GM19463 (cell line): ENCODE measurements around the gene IL10RB.
"Not testable (repeated sequence)": the region's sequence is repeated elsewhere in the genome, so short reads cannot be mapped to it uniquely, and the experiment has no call there.

Experiments used
- ATAC-seq: cut with Tn5 transposase; IDR thresholded peaks from one replicate; pipeline ENCODE4 v1.9.1; 2021; ENCODE audit warnings: mild to moderate bottlenecking, moderate library complexity; ENCODE audit not compliant: unreplicated experiment

The IL10RB gene

DNA sequence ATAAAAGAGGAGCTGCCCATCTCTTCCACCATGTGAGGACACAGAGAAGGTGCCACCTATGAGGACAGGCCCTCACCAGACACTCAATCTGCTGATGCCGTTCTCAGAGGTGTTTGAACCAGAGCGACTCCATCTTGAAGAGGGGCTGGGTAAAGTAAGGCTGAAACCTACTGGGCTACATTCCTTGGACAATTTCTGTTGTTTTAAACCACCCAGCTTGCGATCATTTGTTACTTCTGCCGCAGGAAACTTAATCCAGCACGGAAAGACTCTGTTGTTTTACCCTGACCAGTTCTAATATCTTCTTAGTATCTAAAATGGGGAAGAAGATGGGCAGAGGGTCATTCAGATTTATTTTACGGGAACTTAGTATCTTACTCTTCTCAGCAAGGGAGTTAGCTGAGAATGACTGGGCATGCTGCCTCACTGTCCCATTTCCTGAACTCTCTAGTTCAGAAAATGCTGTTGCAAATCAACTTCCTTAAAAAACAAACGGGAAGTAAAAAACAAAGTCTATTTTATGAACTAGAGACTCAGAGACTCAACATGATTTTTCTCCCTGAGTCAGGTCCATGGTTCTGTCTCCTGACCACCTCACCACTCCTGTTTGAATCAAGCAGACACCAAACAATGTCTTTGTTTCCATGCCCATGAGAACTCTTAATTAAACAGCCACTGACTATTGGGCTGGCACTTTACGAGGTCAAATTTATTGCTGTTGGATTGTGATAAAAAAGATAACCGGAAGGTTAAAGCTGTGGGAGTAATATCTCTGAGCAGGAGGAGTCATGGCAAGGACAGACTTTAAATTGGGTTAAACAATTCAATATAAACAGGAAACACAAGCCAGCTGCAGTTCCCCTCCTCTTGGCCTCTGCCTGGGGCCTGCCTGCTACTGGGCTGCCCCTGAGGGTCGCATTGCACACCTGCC, 34.8 kb downstream of the IL10RB start:
- no peak for ATAC-seq

DNA sequence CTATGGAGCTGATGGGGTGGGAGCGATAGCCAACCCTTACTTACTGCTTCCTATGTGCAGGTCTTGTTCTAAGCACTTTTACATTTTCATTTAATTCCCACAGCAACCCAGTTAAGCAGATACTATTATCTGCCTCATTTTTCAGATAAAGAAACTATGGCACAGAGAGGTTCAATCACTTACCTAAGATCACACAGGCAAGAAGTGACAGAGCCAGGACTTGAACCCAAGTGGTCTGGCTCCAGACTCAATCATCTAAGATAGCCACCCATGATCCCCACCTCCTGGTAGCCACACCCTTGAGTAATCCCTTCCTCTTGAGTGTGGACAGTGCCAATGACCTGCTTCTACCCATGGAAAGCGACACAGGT, 35.5 kb downstream of the IL10RB start:
- ATAC-seq: no peak

DNA sequence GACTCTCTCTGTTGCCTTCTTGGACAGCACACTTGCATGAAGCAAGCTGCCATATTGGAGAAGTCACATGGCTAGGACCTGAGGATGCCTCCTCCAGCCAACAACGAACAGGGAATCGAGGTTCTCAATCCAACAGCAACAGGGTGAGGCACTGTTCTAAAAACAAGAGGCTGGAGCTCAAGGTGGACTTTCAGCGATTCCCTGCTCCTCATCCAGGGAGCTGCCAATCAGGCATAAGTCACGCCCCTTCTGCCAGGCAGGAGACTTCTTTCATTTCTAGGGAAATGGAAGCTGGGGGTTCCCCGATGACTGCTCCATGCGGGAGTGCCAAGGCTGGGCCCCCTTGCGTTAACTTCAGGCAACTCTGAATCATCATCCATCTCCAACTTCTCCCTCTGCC, 35.9 kb downstream of the IL10RB start:
- no peak for ATAC-seq

DNA sequence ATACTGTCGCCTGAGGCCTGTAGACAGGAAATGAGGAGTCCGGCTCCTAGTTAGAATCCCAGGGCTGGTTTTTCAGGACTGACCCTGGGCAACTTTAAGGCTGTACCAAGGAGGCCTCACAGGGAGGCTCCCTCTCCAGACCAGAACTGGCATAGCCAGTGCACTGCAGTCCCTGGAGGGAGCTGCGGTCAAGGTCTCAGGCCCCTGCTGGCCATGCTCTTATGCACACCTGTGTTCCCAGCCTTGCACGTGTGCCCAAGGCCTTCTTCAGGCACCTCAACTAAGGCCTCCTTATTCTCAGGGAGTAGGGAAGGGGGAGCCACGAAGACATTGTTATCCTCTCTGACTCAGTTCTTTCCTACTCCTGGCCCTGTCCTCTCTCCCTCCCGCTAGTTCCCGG, 36.6 kb downstream of the IL10RB start:
- ATAC-seq: no peak

DNA sequence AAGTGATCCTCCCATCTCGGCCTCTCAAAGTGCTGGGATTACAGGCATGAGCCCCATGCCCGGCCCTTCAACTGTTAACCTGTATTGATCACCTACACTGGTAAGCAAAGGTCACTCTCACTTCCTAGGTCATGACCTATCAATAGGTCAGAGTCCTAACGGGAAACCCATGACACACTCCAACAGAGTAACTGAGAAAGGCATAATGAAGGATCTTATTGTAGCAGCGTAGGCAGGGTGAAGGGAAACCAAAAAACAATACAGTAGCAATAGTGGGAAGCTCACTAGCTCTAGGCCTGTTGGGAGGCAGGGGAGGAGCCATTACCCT, 39.1 kb downstream of the IL10RB start:
- ATAC-seq: no peak

DNA sequence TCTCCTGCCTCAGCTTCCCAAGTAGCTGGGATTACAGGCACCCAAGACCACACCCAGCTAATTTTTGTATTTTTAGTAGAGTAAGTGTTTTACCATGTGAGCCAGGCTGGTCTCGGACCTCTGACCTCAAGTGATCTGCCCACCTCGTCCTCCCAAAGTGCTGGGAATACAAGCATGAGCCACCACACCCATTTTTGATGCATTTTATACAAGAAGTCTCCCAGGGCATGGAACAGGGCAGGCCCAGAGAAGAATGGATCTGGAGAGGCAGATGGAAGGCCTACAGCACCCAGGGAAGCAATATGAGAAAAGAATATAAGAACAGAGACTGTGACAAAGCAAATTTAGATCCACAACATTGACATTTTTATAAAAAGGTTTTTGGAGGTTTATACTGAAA, 39.8 kb downstream of the IL10RB start:
- ATAC-seq: no peak

DNA sequence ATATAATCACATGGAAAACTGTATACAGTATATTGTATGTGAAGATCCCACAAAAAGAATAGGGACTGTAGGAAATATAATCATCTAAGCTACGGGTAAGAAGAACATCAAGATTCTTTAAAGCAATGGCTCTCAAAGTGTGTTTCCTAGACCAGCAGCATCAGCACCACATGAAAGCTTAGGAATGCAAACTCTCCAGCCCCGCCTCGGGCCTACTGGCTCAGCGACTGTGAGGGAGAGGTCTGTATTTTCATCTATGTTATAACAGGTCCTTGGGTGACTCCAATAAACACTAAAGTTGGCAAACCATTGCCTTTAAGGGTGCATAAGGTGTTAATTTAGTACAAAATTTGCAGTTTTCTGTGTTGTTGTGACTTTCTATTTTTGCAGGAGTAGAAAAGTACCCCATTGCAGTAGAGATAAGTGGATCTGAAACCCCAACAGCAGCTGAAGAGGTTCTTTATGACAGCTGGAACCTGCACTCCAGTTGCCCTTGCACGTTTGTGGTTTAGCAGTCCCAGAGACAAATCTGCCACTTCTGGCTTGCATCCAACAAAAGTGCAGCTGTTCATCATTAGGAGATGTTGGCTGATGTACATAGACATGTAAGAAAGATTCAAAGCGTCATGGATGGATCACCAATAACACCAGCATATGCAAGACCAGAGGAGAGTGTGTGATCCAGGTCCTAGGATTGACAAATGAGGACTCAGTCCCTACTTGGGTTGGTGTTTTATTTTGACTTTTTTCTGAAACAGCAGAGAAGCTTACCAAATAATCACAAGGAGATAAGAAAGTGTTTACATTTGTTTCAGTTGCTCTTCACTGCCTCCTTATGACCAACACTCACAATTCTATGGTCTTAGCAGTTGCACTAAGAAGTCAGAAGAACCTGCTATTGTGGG, 42.7 kb downstream of the IL10RB start:
- ATAC-seq: peak; percentile 83

DNA sequence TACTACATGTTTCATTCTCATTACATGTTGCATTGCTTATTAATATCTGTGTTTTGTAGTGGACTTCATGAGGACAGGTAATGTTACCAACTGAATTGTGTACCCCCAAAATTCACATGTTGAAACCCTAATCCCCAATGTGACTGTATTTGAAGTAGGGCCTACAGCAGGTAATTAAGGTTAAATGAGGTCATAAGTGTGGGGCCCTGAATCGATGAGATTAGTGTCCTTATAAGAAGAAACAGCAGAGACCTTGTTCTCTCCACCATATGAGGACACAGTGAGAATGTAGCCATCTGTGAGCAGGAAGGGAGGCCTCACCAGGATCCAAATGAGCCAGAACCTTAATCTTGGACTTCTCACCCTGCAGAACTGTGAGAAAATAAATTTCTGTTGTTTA, 43.6 kb downstream of the IL10RB start:
- ATAC-seq: no peak

DNA sequence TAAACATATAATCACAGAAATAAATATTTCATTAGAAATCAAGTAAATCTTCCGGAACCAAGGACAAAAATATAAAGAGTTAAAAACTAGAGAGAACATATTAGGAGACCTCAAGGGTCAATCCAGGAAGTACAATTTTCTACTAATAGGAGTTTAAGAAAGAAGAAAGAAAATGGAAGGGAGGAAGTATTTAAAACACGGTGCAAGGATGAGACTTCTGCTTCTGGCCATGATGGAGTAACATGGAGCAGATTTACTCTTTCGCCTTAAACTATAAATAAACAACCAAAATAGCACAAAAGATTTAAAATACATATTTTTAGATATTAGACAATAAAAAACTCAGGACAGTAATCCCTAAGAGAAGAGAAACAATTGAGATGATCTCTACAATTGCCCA, 46.0 kb downstream of the IL10RB start:
- no peak for ATAC-seq

DNA sequence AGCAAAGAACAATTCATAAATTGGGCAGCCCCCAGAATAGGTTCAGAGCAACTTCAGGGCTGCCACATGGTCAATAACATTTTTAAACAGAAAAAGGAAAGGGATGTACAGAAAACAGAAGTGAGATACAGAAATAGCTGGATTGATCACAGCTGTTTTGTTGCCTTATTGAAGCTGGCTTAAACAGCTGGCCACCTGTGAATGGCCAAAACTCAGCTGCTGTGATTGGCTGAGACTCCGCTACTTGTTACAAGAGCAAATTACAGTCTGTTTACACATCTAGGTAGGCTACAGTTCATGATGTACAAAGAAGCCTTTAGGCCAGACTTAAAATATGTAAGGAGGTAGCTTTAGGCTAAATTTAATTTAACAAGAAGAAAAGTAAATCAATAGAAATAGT, 47.0 kb downstream of the IL10RB start:
- no peak for ATAC-seq

DNA sequence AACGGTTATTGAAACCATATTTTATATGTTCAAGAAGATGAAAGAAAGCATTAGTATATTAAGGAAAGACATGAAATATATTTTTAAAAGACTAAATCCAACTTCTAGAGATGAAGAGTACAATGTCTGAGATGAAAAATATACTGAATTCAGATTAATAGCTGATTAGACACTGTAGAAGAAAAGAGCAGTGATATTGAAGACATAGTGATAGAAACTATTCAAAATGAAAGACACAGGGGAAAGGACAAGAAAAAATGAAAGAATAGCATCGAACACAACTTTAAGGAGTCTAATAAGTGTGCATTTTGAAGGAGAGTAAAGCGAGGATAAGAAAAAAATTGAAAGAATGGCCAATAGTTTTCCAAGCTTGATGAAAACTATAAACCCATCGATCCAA, 47.4 kb downstream of the IL10RB start:
- ATAC-seq: no peak

DNA sequence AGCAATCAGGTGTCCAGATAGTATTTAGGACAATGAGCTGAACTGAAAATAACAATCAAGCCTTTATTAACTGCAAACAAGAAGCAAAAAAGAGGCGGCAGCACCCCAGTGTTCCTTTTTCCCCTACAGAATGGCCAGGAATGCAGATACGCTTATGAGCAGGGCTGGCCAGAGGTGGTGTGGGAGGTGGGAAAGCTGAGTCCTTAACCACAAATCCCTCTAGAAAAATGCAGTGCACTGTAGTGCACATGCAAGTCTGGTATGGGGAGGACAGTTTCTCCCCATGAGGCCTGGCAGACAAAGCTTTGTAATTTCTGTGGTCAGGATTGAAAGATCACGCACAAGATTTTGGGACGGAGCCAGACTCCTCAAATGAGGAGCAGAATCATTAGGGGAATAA, 47.9 kb downstream of the IL10RB start:
- ATAC-seq: no peak

DNA sequence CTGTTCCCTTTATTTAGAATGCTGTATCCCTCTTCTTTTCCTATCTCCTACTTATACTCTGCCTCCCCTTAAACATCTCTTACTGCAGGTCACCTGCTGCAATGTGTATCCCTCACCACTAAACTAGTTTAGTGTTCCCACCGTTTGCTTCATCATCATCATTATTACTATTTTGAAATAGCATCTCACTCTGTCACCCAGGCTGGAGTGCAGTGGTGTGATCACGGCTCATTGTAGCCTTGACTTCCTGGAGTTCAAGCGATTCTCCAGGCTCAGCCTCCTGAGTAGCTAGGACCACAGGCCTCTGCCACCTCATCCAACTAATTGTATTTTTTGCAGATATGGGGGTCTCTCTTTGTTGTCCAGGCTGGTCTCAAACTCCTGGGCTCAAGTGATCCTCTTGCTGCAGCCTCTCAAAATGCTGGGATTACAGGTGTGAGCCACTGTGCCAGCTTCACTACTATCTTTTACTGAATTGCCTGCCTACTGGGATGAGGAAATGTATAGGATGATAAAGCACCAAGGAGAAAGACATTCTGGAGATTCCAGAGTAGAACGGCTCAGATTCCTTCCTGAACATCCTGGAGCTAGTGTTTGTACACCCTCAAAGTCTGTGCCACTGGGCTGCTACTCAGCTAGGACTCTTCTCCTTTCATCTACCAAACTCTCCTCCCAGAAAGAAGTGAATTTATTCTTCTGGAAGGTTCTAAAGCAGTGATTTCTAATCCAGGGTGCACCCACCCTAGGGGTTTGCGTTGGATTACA, 50.0 kb downstream of the IL10RB start:
- no peak for ATAC-seq

DNA sequence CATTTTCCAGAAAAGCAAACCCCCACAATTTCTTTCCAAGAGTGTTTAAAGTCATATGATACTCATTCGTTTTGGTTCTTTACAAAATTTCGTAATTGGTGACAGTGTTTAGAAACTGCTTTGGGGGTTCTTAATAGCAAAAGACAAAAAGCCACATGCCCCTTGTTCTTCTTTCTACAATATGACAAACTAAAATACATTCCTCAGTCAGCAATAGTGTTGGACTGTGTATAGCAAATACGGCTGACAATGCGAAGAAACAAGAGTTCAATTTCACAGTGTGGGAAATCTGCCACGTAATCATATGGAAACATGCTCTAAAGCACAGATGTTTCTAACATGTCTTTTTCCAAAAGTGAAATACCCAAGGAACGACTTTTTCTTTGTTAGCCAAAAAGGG, 51.0 kb downstream of the IL10RB start:
- ATAC-seq: no peak

DNA sequence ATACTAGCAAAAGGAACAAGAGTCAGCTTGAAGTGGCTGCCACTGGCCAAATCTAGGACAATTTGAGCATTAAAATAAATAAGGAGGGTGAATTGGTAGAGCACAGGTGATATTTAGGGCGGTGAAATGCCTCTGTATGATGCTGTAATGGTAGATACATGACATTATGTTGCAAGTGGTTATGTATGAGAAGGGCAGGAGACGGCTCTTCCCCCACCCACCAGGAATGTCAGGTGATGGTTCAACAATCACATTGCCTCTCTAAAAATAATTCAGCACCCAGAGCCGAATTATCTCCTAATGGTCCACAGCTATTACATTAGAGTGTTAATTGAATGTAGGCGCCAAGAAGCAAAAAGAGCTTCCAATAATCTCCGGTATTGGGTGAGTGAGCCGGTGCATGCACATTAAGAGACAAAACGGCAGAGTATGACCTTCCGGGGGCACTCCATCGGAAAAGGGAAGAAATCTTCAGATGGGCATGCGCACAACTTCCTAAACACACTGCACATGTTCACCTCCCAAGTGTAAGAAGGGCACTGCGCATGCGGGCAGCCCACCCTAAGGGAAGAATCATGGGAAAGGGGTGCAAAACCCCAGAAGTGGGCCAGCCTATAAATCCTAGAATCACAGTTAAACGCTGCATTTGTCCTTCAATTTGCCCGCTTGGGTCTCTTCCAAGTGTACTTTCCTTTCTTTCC, 51.8 kb downstream of the IL10RB start:
- ATAC-seq: no peak

DNA sequence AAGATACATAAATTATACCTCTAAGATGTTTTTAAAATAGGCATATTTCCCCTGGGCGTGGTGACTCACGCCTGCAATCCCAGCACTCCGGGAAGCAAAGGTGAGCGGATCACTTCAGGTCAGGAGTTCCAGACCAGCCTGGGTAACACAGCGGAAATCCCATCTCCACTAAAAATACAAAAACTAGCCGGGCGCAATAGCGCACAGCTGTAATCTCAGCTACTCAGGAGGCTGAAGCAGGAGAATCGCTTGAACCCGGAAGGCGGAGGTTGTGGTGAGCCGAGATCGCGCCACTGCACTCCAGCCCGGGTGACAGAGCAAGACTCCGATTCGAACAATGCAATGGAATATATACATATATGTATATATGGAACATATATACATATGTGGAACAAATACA, 54.8 kb downstream of the IL10RB start:
- ATAC-seq: not testable (repeated sequence)

DNA sequence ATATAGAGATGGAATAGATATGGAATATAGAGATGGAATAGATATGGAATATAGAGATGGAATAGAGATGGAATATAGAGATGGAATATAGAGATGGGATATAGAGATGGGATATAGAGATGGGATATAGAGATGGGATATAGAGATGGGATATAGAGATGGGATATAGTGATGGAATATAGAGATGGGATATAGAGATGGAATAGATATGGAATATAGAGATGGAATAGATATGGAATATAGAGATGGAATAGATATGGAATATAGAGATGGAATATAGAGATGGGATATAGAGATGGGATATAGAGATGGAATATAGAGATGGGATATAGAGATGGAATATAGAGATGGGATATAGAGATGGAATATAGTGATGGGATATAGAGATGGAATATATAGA, 57.4 kb downstream of the IL10RB start:
- not testable (repeated sequence) for ATAC-seq

DNA sequence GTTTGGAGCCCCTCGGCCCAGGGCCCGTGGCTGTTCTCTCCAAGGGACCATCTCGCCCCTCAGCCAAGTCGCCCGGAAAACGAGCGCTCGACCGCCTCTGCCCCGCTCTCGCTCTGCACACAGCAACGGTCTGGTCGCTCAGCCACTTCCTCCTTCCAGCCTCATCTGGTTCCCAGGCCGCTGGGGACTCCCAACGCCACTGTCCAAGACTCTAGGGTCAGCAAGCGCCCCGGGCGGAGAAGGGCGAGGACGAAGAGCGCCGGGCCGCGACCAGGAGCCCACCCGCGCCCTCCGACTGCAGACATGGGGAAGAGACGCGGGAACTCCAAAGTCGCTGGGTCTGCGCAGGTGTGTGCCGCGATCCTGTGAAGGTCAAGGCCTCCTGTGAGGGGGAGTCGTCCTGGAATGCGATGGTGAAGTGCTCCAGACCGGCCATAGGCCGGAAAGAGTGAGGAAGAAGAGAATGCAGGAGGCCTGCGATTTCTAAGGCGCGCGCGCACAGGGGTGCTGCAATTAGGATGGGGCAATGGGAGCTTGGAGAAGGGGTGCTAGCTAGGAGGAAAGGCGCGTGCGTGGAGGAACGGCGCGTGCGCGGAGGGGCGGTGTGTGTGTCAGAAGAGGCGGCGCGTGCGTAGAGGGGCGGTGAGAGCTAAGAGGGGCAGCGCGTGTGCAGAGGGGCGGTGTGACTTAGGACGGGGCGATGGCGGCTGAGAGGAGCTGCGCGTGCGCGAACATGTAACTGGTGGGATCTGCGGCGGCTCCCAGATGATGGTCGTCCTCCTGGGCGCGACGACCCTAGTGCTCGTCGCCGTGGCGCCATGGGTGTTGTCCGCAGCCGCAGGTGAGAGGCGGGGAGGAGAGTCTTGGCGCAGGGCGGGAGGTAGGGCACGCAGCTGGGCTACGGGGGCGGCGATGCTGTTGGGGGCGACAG, 58.4 kb downstream of the IL10RB start, which contains the start of gene IFNAR1:
Gene IFNAR1, plus strand, starts transcription at position 680 of the 931 bp plus-strand sequence. Its CDS starts 86 bp downstream, at position 766.
- ATAC-seq: peak; percentile 64
